HG02870 (cell line): ENCODE results near the gene CACNA2D1.

Experiments
- ATAC-seq: cut with Tn5 transposase; IDR thresholded peaks from one replicate; pipeline ENCODE4 v1.9.1; 2021; ENCODE audit warnings: mild to moderate bottlenecking, moderate library complexity; ENCODE audit not compliant: unreplicated experiment

CACNA2D1 gene

DNA sequence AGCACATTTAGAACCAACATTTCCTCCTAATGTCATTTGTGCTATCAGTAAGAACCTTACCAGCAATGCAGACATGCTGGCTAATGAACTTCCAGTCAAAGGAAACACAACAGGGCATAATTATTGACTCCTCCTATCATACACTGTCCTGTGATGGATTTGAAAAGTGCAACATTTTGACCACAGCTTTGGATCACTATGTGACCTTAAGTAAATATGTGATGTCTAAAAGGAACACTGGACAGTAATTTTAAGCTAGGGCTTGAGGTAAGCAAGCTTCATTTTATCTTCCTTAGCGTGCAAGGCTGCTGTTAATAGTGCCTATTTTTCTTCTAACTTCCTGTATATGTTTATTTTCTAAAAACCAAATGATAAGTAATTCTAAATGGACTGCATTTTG, 433.2 kb downstream of the CACNA2D1 start:
- ATAC-seq, result no peak

DNA sequence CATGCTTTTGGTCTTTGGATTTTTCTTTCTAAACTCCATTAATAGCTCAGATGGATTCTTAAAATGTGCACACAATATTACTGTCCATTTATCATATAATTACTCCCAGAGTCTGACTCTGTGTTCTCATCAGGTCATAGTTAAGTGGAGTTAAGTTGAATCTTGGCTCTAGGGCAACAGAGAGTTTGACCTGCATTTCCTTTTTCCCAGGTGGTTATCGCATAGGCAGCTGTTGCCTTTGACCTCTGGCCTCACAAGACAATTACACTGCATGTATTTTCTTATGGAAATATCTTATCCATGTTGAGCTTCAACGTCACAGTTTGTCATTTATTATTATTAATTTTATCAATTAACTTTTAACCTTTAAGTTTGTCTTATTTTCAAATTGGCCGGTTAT, 436.3 kb downstream of the CACNA2D1 start:
- no peak for ATAC-seq

DNA sequence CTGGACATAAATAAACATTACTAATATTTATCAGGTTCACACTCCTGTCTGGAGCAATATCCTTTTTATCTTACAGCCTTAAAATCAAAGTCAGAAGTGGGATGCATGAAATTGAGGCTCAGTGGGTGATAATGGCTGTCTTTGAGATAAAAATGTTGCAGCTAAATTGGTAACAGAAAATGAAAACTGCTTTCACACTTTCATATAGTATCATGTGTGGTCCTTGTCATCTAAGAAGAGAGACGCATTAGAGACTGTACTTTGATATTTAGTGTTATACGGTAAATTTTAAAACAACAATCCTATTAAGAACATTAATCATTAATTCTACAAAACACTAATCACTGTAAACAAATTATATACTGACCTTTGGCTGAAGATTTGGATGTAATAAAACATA, 438.5 kb downstream of the CACNA2D1 start:
- no peak for ATAC-seq

DNA sequence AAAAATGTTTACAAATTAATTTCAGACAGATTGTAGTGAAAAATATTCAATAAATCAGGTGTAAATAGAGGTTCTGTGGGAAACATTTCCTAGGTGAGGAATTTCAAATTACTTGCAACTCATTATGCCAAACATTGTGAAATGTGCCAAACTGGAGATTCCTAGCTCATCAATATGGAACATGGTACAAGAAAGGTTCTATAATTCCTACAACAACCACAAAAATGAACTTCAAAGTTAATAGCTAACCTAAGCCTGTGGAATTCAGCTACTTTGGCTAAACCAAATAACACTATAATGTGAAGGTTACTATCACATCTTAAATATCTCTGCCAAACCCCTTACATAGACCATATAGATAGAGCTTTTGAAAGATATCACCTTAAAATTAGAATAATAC, 450.4 kb downstream of the CACNA2D1 start:
- ATAC-seq, result no peak

DNA sequence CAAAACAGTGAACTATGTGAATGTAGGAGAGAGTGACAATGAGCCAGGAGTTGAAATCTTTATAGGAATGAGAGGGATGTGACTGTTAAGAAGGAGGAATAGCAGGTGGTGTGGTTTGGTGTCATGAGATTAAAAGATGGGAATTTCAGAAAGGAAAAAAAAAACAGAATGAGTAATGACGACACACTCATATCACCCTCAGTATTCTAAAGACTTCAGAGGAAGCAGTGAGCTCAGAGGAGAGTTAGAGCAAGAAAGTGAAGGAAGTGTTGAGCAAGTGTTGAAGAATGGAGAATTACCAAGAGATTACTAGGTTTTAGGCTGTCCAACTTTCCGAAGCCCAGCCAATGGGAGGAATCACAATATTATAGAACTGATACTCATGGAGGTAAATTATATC, 453.2 kb downstream of the CACNA2D1 start:
- ATAC-seq, result no peak

DNA sequence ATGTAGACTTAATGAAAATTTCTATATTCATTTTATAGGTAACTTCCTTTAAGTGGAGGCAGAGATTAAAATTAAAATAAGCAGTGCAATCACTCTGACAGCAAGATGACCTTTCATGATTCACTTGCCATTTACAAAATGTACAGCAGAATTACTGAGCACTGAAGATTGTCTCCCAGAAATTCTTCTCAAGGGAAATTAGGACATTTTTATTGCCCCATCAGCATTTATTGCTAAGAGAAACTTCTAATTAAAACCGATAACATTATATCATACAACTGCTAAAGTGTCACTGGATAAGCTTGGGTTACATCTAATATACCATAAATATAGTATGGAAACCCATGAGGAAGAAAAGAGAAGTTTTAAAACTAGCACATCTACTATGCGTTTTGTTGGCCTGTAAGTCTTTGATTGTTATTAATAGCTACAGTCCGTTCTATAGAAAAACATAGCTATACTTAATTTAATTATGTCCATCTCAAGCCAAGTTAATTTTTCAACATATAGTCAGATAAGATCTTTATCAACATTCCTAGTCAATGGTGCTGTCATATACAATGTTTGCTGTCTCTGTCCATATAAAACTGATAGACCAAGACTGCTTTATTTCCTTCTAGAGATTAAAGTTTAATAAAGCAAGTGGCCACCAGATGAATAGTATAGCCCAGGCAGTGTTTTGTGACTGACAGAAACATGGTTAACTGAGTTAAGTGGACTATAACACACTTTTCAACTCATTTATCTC, 456.7 kb downstream of the CACNA2D1 start:
- ATAC-seq, result no peak

DNA sequence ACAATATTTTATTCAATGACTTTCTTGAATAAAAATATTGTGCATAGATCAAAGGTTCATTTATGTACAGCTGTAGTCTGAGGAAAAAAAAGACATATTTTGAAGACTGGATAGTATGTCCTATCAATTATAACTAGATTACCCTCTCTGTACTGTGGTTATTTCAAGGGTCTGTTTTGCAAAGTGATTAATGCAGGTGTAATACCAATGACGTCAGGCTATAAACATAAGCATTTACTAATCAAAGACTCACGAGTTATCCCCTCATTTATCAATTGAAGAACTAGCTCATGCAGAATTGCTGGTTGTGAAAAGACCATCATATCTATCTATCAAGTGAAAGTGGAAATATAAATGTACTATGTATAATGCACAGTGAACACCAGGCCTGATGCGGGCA, 460.2 kb downstream of the CACNA2D1 start:
- ATAC-seq, result no peak

DNA sequence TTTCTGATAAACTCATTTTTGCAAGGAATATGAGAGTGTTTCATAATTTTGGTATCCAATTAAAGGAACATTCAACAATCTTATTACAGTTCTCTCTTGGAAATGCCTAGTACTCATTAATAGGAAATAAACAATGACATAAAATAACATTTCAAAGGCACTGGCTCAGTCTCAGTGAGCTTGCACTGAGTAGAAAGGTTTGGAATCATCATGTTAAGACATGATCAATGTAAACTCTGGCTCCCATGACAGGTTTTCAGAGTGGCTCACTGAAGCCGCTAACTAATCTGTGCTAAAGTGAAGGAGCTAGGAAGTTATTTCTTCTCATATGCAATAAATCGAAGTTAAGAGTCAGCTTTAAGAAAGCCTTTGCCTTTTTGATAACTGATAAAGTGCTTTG, 470.5 kb downstream of the CACNA2D1 start:
- ATAC-seq, result no peak

DNA sequence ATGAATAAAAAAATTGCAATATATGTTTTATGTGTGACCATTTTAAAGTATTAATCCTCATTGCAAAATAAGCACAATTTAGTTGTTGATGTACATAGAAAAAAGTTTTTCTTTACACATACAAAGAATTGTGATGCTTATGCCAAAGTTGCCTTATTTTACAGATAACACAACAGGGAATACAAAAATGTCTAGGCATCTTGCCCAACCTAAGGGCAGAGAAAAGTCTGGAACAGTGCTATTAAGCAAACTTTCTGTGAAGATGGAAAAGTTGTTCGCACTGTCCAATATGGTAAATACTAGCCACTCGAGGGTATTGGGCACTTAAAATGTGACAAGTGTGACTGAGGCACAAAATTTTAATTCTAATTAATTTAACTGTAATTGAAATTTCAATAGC, 483.6 kb downstream of the CACNA2D1 start:
- ATAC-seq, result no peak

DNA sequence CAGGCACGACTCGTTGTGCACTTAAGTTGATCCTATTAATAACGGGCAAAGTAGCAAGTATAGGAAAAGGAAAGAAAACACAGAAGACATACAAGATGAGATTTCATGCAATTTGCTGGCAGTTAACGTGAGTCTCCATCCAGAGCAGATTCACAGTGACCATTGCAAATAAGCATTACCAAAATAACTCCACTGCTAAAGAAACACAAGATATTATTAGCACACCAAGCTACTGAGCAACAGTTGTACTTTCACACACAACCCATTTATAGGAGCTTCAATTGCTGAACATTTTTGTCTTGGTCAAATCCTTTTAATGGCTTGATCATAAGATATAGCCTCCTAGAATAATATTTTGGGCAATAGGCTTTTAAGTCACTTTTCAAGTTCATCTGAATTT, 486.1 kb downstream of the CACNA2D1 start:
- ATAC-seq, result no peak

DNA sequence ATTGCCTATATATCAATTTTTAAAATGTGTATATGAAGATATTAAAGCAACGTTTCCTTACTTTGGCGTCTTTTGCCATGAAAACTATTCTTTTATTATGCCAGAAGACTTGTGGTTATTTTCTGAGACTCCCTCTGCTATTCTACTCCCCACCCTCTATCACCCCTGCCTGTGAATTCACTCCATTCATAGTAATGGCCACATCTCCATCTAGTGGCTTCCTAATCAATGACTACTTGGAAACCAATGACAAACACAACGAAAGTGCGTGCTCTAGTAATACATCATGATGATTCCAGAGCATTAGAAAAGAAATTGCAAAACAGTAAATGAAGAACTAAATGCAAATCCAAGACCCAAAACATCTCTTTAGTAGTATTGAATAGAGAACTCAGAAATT, 487.1 kb downstream of the CACNA2D1 start:
- peak; percentile 92 for ATAC-seq

DNA sequence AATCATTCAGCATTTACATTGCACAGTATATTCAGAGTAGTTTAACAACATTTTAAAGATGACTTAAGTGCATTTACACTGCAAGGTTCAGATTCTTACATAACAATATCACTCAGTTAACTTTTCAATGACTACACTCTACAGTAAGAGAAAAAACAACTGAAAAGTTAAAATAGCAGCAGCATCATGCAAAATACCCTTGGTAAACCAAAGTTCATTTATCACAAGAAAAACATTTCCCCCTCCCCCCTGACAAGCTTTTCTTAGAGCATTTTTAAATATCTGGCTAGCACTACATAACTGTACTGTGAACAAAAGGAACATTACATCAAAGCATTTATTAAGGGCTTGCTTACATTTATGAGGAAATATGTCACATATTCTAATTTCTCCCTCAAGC, 494.3 kb downstream of the CACNA2D1 start:
- ATAC-seq, result no peak

DNA sequence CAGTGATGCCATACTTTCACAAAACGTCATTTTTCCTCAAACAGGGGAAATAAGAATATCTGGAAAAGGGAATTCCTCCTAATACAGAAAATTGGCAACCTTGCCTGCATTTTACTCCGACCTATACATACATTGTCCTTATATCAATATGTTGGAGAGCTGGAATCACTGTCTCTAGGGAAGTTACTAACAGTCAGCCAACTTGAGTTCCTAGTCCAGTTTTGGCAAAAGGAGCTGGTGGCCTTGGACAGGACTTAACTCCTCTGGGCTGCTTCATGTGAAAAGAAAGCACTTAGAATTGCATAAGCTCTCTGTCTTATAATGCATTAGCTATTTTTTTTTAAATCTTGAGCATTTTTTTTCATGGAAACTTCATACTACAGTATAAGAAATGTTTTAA, 499.5 kb downstream of the CACNA2D1 start:
- ATAC-seq, result no peak

DNA sequence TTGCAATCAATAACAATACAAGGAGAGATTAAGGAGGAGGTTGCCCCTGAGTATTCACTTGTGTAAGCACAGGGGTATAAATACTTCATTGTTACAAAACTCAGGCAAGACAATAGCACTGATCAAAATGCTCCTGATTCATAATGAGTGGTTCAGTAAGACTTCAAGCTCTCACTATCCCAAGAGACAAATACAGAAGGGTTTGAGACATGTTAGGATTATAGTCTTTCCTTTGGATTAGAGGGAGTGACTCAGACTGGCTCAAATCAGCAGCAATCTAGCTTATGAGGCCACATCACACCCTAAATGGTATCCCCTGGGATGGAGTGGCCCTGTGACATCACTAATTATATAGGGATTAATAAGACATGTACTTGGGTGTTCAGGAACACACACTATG, 506.5 kb downstream of the CACNA2D1 start:
- ATAC-seq, result no peak

DNA sequence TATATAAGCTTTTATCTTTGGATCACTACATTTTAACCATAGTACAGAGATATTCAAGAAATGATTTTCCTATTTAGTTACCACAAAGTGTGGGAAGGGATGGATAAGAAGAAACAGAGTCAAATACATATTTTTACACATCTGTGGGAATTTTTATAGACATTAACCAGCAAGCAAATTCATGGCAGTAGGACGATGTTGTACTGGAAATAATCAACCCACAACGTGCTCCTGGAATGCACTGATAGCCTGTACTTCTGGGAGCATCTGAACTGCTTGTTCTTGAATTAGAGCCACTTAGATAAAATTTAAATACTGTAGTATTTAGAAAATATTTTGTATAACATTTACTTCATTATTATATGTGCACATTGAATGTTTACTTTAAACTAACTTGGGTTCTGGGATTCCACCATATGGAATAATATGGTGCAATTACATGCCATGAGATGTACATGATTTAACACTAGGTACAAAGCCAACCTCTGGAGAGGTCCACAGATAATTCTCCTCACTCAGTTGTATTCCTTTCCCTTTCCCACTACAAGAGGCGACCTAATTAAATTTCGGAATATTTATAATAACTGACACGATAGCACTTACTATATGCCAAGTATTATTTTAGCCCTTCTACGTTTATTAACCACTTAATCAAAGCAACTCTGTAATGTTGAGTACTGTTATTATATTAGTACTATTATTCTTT, 508.8 kb downstream of the CACNA2D1 start:
- no peak for ATAC-seq

DNA sequence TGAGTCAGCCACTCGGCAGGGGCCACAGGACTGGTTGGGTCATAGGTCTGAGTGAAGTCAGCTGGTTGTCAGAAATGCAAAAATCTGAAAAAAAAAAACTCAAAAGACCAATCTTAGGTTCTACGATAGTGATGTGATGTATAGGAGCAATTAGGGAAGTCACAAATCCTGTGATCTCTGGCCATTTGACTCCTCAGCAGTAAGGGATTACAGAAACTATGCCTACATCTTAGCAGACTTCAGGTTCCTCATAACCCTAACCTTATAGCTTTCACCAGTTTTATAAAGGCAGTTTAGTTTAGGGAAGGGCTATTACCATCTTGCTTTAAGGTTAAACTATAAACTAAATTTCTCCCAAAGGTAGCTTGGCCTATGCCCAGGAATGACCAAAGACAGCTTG, 510.6 kb downstream of the CACNA2D1 start:
- ATAC-seq, result no peak

DNA sequence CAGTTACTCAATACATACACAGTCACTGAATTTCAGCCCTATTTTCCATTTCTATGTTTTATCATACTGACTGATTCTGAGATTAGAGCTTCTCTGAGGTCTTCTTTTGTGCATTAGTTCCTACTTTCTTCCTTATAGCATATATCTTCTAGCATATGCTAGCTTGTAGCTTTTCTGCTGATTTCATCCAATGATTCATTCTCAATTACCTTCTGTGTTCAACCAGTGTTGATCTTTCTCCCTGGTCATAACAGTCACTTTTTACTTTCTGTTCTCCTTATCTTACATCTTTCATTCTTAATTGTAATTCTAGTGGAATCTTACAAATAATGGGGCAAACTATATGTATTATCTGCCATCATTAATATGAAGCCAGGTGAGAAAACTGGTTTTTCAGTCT, 514.2 kb downstream of the CACNA2D1 start:
- no peak for ATAC-seq

DNA sequence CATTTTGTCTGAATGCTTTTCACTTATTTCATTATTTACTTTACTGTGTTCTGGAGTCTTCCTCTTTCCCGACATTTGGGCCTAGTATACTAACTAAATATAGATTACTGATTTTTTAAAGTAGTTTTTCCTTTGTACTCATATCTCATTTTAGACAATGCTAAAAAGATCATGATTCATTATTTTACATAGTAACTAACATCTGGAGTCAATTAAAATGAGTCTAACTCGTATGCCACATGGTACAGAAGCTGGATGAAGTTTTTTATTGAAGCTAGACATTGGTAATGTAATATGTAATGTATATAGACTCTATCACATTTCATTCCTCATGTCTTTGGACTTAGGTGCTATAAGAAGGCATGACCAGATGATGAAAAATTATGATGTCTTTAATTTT, 517.4 kb downstream of the CACNA2D1 start:
- no peak for ATAC-seq

DNA sequence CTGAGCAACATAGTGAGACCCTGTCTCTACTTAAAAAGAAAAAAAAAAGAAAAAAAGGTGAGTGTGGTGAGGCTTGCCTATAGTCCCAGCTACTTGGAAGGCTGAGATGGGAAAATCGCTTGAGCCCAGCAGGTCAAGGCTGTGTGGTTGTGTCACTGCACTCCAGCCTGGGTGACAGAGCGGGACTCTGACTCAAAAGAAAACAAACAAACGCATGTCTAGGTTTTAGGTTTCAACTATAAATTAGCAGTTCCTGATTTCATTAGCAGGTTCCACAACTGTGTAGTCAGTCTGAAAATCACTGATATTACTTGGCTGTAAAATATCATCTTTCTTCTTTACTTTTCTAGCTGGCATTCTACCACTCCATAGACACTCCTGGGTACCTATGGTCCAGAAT, 518.0 kb downstream of the CACNA2D1 start:
- peak; percentile 94 for ATAC-seq

DNA sequence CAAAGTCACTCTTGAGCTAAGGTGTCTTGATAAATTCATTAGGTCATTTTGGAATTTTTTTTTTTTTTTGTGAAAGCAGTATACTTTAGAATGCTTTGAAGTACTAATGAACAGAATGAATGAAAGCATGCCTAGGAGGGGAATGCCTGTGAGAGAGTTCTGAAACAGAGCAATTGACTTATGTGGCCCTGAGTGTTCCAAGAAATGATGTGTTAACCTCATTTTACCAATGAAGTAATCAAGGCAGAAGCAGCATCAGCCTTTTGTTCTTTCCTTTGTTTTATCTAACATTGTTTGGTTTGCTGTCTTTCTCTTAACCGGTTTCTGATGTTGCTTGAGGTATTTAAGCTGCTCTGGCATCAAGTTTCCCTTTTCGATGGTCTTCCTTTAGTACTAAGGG, 519.1 kb downstream of the CACNA2D1 start:
- ATAC-seq, result peak; percentile 56

DNA sequence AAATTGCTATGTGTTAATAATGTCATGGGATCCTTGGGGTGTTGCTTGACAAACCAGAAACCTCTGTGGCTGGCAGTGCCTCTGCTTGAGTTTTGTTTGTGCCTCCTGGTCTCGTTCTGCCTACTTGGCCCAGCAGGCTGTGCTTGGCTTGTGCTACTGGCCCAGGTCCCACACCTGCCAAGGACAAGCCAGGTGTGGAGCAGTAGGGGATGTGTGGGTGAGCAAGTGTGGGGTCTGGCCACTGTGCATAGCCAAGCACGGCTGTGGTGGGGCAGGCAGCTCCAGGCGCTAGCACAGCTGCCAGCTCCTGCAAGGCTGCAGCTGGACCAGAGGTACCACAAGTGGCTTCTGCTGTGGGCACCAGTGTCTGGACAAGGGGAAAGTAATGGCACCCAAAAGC, 524.1 kb downstream of the CACNA2D1 start:
- no peak for ATAC-seq

DNA sequence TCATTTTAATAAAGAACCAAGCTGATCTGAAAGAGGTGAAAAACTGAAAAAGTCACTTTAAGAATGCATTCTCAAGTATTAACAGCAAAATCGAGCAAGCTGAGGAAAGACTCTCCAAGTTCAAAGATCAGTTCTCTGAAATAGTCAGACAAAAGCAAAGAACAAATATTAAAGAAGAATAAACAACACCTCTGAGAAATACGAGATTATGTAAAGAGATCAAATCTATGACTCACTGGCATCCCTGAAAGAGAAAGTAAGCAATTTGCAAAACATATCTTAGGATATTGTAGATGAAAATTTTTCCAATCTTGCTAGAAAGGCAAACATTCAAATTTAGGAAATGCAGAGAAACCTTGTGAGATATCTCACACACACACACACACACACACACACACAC, 535.4 kb downstream of the CACNA2D1 start:
- no peak for ATAC-seq

DNA sequence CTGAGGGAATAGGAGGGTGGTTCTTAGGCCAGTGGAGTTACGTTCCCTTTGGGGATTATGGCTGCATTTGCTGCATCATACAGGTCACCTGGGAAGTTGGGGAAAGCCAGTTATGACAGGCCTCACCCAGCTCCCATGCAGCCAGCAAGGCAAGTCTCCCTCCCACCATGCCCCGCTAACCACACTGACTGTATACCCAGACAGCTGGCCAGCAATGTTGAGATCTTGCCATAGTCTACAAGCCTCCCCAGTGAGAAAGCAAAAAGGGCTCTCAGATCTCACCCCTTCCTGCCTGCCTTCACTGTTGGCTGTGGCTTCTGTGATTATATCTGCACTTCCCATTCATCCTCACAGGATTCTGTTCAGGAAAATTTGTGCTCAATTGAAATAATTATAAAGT, 540.5 kb downstream of the CACNA2D1 start:
- peak; percentile 31 for ATAC-seq
